Measurements from ENCODE around the gene KCNIP1. TPM values are rescaled to one million over a fixed set of nuclear protein-coding genes. Genes with fewer than 3 reads are reported as not detected.

Gene KCNIP1
- 12.2 and 32.4 TPM in 2 replicates for total RNA-seq

DNA sequence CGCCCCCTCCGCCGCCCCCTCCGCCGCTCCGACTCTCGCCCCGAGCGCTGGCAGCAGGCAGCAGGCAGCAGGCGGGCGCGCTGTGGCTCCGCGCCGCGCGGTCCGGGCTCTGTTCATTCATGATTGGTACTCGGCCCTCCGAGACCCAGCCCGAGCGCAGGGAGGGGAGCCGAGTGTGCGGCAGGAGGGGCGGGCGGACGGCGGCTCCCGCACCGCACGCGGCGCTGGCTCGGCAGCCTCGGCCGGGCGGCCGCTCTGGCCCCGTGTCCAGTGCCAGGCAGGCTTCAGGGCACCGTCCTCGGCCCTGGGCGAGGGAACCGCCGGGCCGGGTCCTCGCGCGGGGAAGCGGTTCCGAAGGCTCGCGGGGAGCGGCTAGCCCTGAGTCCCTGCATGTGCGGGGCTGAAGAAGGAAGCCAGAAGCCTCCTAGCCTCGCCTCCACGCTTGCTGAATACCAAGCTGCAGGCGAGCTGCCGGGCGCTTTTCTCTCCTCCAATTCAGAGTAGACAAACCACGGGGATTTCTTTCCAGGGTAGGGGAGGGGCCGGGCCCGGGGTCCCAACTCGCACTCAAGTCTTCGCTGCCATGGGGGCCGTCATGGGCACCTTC, at the start of gene KCNIP1:
Gene KCNIP1, plus strand, starts transcription at position 31 of the 607 bp plus-strand sequence.
- DNase-seq (ENCODE audit: low read depth): no peak

DNA sequence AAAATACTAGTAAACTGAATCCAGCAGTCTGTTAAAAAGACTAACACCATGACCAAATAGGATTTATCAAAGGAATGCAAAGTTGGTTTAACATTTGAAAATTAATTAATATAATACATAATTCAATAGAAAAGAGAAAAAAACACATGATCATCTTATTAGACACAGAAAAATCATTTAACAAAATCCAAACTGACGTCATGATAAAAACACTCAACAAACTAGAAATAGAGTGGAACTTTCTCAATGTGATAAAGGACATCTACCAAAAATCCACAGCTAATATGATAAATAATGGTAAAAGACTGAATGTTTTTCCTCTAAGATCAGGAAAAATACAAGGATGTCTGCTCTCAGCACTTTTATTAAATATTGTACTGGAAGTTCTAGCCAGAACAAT, 40.4 kb upstream of the KCNIP1 start:
- DNase-seq (ENCODE audit: low read depth): no peak

DNA sequence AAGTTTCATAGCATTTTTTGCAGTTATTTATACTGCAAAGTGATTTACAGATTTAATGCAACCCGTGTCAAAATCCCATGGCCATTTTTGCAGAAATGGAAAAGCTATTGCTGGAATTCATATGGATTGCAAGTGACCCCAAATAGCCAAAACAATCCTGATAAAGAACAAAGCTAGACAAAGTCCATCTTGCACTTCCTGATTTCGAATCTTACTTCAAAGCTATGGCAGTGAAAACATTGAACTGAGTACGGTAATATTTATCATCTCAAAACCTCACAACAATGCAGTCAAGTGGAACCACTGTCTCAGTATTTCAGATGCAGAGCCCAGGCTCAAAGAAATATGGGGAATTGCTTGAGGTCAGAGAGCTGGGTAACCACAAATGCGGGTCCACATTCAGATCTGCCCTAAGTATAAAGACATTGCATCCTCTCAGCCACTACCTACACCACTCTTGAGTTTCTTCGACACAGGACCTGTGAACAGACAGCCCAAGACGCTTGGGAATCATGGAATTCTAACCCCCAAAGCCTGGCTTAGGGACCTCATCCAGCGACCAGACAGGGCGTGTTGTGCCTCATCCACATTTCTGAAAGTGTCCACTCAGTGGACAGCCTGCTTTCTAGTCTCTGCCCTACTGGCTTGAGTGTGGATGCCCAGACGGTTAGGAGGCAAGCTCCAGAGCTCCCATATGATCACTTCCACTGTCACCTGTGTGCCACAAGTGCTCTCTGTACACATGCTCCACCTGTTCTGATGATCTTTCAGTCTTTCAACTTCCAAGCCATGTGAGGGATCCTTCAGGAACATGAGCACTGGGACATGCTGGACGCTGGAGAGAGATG, 39.3 kb upstream of the KCNIP1 start:
- DNase-seq (ENCODE audit: low read depth): no peak

DNA sequence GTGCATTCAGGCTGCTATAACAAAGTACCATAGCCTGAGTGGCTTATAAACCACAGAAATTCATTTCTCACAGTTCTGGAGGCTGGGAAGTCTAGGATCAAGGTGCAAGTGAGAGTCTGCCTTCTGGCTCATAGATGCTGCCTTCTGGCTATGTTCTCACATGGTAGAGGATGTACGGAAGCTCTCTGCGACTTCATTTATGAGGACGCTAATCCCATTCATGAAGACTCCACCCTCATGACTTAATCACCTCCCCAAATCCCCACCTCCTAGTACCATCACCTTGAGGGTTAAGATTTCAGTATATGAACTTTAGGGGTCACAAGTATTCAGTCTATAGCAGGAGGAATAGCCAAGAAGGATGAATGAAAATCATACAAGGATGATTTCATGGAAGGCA, 37.3 kb upstream of the KCNIP1 start:
- no peak for DNase-seq (ENCODE audit: low read depth)

DNA sequence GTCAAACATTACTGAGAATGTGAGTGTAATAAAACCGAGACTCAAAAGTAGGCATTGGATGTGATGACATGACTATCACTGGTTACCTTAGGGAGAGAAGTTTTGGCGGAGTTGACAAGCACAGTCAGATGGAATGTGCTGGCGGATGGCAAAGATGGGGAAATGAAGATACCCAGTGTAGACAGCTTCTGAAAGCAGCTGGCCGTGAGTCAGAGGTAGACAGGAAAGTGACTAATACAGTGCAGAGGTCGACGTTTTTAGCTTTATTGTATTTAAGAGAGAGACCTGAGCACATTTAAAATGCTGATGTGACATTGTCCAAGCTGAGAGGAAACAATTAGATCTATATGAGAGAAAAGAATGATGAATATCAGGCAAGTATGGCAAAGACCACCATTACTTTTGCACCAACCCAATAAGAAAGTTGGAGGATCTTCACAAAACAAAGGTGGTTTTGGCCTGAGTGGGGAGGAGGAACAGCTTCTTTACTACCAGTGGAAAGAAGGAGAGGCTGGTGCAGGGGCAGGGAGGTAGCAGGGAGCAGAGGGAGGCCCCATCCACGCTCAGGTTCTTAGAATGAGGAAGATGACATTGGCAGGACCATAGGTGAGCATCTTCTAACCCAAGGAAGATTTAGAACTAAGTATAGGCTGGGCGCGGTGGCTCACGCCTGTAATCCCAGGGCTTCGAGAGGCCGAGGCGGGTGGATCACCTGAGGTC, 36.7 kb upstream of the KCNIP1 start:
- DNase-seq (ENCODE audit: low read depth): peak; percentile 86

GRCh38 chr5:170468633-170469285, 35.1 kb upstream of the KCNIP1 start:
- no peak for DNase-seq (ENCODE audit: low read depth)

GRCh38 chr5:170469414-170469813, 34.4 kb upstream of the KCNIP1 start:
- no peak for DNase-seq (ENCODE audit: low read depth)

DNA sequence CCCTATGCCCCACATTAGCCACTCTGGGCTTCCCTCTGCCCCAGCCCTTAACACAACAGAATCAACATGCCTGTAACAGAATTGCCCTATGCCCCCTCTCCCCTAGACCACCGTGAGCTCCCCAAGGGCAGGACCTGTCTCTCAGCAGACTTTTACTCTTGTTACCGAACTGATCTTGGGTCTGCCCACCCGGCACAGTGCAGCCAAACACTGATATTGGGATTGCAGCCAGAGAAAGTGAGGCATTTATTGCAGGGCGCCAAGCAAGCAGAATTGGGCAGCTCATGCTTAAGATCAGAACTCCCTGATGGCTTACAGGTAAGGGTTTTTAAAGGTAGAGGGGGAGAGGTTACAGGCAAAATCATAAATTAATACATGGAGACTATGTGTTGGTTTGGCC, 33.5 kb upstream of the KCNIP1 start:
- DNase-seq (ENCODE audit: low read depth): no peak

DNA sequence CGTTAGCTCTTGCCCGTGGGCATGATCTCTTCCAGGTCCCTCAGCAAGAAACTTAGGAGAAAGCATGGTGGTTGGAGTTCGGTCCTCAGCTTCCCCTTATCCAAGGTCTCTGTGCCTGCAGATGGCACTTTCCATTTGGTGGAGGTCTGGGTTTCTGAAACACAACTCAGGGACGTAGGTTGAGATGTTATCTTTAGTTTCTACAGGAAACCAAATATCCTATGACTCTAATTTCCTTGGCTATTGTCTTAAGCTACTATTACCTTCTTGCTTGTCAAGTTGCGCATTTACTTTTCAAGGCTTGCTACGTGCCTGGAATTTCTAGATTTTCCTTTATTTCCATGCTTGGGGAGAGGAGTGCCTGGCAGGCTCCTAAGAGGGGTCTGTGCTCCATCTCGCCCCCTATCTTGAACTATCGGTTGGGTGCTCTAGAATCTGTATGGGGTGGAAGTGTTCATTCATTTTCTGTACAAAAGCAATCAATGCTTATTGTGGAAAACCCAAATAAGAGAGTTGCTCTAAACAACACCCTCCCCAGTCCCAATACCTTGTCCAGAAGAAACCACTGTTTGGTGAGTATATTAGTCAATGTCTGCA, 32.9 kb upstream of the KCNIP1 start:
- no peak for DNase-seq (ENCODE audit: low read depth)

DNA sequence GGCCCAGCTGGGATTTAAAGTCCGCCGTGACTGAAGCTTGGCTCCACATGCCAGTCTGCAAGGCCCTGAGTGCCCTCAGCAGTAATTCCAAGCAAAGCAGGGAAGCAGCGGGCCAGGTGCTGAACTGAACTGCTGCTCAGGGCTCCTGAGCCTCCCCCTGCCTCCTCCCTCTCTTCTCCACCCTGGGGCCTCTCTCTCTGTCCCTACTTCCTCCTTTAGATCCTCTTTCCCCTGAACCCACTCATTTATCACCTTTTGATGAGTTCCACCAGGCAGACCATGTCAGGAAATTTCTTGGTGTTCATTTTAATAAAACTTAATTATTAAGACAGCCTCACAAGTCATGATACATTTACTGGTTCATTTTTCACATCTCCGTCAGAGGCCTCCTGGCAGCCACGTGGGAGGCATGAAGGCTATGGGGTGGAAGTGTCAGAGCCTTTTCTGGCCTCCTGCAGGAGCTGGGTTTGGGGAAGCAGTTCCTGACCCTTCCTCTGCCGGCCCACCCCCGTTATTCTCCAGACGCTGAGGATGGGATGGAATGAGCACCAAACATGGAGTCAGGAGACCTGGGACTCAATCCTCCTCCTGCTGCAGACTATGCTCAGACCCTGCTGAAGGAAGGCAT, 32.2 kb upstream of the KCNIP1 start:
- DNase-seq (ENCODE audit: low read depth): no peak

DNA sequence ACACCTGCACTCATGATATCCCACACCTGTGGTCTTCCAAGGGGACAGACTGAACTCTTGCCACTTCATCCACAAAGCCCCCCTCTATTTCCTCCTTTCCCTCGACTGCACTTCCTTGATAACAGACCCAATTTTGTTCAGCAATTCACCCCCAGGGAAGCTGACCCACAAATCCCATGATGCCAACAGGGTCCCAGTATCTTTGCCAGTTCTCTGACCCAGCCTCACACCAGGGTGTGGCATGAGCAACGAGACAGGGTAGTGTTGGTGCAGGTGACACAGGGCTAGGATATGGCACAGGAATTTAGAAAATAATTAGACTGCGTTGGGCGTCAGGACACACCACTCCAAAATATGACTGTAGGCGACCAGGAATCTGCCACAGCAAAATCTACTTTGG, 30.2 kb upstream of the KCNIP1 start:
- no peak for DNase-seq (ENCODE audit: low read depth)

DNA sequence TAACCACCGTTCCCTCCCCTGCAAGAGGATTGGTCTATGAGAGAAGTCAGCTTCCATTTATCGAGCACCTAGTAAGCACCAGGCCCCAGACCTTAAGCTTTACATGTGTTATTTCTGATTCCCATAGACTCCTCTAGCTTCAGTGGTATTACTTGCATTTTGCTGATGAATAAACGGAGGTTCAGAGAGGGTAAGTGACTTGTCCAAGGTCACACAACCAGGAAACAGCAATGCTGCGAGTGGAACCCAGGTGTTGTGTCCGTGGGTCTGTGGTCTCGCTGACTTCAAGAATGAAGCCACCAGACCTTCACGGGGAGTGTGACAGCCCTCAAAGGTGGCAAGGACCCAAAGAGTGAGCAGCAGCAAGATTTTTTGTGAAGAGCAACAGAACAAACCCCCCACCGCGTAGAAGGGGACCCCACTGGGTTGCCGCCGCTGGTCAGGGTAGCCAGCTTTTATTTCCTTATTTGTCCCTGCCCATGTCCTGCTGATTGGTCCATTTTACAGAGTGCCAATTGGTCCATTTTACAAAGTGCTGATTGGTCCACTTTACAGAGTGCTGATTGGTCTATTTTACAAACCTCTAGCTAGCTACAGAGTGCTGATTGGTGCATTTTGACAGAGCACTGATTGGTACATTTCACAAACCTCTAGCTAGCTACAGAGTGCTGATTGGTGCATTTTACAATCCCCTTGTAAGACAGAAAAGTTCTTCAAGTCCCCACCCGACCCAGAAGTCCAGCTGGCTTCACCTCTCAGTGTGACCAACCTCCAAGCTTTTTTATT, 29.1 kb upstream of the KCNIP1 start:
- no peak for DNase-seq (ENCODE audit: low read depth)

DNA sequence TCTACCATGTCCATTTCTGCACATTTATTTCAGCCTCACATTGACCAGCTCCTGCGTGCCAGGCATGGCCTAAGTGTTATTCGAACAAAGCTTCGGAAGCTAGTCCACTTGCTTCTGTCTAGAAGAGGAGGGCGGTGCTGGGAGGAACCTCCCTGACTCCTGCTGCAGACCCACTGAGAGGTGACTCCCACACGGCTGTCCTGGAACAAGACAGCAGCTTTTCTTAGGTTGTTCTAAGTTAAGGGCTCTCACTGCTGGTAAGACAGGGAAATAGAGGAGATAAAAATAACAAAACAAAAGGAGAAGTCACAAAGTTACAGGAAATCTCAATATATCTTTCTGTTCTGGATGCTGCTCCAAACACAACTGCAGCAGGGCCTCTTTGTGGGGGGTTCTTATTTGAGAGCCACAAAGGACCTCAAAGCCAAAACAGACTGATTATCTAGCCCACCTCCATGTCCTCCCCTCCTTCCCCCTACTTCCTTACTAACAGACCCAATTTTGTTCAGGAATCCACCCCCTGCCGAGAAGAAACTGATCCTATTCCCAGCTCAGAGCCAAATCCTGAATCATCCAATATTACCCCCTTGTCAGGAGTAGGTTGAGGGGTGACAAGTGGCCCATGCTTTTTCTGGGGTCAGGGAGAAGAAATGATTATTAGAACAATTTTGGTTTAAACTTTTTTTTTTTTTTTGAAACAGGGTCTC, 28.4 kb upstream of the KCNIP1 start:
- no peak for DNase-seq (ENCODE audit: low read depth)

- no peak for DNase-seq (ENCODE audit: low read depth)
These were observed 27.1 kb upstream of the KCNIP1 start for GRCh38 chr5:170476704-170477103.

DNA sequence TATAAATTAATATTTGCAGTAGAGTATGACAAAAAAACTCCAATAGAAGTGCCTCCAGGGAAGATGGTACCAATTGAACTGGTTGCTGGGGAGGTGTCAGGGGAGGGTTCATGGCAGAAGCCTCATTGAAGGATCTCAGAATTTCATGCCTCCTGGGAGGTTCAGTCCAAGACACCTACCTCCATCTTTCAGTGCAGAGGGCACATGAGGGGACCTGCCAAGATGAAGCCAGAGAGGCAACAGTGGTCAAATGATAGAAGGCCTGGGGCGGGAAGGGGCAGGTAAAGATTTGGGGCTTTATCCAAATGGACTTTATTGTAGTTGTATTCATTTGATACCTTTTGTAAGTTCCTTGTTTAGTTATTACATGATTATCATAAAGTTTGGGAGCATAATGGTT, 25.9 kb upstream of the KCNIP1 start:
- DNase-seq (ENCODE audit: low read depth): no peak

GRCh38 chr5:170478306-170478705, 25.5 kb upstream of the KCNIP1 start:
- no peak for DNase-seq (ENCODE audit: low read depth)

DNA sequence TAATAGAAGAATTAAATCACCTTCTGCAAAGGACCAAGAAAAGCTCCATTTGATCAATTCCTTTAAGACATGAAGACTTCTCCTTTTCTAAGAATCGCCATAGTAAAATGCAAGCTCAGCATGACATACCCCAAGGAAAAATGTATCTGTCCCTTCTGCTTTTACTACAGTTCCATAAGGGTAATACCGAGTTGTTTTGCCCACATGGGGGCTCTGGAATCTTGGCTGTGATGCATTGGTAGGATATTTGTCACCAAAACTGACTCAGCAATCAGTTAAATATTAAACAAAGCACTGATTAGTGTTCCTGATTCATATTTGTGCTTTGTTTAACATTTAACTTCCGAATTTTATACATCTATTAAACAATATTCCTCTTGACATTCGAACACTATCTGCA, 24.3 kb upstream of the KCNIP1 start:
- peak; percentile 88 for DNase-seq (ENCODE audit: low read depth)

GRCh38 chr5:170480260-170480659, 23.6 kb upstream of the KCNIP1 start:
- peak; percentile 46 for DNase-seq (ENCODE audit: low read depth)

GRCh38 chr5:170481849-170482248, 22.0 kb upstream of the KCNIP1 start:
- DNase-seq (ENCODE audit: low read depth): no peak

GRCh38 chr5:170482511-170482910, 21.3 kb upstream of the KCNIP1 start:
- no peak for DNase-seq (ENCODE audit: low read depth)

All from renal cortical epithelial cell (primary cell).